Adrenal gland (tissue), 5 donors: ENCODE data around the gene SPATC1L.

Source experiments
- POLR2A ChIP-seq, 2 donors: fragments of 450-650 bp; IDR thresholded peaks; one replicate each; pipeline ENCODE4 v1.6.1; 2017; ENCODE audit warnings: antibody characterized with exemption in 2 of 2, mild to moderate bottlenecking in 2 of 2, moderate library complexity in 1 of 2
- TF ChIP-seq, protein P1 (sequence below), 6 experiments: fragments of 450-650 bp in 4 of 6; fragments of 200-600 bp in 2 of 6; sonication (generic) in 1 of 6; IDR thresholded peaks; 1 replicate in 5 of 6; 2 replicates in 1 of 6; pipeline versions ENCODE4 v1.5.1 to v1.8.0; 2016 to 2021; ENCODE audit warnings: antibody characterized with exemption in 6 of 6, mild to moderate bottlenecking in 2 of 6, moderate library complexity in 1 of 6
- donor health status: DM: no; HTN: no; CAD: no.

GRCh38 chr21:46206163-46207005, 22.1 kb upstream of the SPATC1L start:
- TF ChIP-seq, protein P1, sequence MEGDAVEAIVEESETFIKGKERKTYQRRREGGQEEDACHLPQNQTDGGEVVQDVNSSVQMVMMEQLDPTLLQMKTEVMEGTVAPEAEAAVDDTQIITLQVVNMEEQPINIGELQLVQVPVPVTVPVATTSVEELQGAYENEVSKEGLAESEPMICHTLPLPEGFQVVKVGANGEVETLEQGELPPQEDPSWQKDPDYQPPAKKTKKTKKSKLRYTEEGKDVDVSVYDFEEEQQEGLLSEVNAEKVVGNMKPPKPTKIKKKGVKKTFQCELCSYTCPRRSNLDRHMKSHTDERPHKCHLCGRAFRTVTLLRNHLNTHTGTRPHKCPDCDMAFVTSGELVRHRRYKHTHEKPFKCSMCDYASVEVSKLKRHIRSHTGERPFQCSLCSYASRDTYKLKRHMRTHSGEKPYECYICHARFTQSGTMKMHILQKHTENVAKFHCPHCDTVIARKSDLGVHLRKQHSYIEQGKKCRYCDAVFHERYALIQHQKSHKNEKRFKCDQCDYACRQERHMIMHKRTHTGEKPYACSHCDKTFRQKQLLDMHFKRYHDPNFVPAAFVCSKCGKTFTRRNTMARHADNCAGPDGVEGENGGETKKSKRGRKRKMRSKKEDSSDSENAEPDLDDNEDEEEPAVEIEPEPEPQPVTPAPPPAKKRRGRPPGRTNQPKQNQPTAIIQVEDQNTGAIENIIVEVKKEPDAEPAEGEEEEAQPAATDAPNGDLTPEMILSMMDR (IDR thresholded peaks at IDR 0.05) = no peak
- no peak for TF ChIP-seq POLR2A (IDR thresholded peaks at IDR 0.05)
